Retina (tissue), 1 donor: ENCODE results near the gene PUS3.
"Not testable (repeated sequence)": the region's sequence is repeated elsewhere in the genome, so short reads cannot be mapped to it uniquely, and the experiment has no call there.

Source experiments
- DNase-seq: peaks from one replicate; pipeline ENCODE4 v3.0.0-alpha.2; 2016

Gene PUS3

GRCh38 chr11:125857670-125858069 lies 45.3 kb downstream of the PUS3 start:
- DNase-seq: not testable (repeated sequence)

DNA sequence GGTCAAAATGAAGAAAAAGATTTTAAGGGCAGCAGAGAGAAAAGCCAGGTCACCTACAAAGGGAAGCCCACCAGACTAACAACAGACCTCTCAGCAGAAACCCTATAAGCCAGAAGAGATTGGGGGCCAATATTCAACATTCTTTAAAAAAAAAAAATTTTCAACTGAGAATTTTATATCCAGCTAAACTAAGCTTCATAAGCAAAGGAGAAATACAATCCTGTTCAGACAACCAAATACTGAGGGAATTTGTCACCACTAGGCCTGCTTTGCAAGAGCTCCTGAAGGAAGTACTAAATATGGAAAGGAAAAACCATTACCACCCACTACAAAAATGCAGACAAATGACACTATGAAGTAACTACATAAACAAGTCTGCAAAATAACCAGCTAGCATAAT lies 56.8 kb downstream of the PUS3 start:
- DNase-seq: no peak
